OCI-LY3 (cell line): ENCODE measurements around the gene ADARB1.

ENCODE experiments used
- H2AFZ ChIP-seq: fragments of 200-600, 300-600 bp; shearing (Covaris generic); 2 replicates; pipeline ENCODE4 v1.6.0; 2014; ENCODE audit warnings: antibody characterized with exemption, low read depth, low read length
- H3K27ac ChIP-seq: fragments of 200-600, 300-600 bp; sonication (generic); 2 replicates; pipeline ENCODE4 v1.5.1; 2014; ENCODE audit warnings: mild to moderate bottlenecking, low read length, moderate library complexity, mixed read lengths
- H3K27me3 ChIP-seq: fragments of 200-600, 300-600 bp; sonication (generic); 2 replicates; pipeline ENCODE4 v1.6.1; 2014; ENCODE audit warnings: low read depth, low read length, mixed read lengths
- H3K36me3 ChIP-seq: fragments of 200-600, 300-600 bp; sonication (generic); replicated peaks from 2 replicates; pipeline ENCODE3; 2014; ENCODE audit warnings: low read depth, low read length, mixed read lengths
- H3K4me1 ChIP-seq: fragments of 300-600, 200-600 bp; sonication (generic); 2 replicates; pipeline ENCODE4 v1.6.1; 2014; ENCODE audit warnings: low read length, mixed read lengths
- H3K4me2 ChIP-seq: fragments of 200-600, 300-600 bp; sonication (generic); 2 replicates; pipeline ENCODE4 v1.6.1; 2014; ENCODE audit warnings: low read length, mixed read lengths
- H3K4me3 ChIP-seq: fragments of 300-600, 200-600 bp; sonication (generic); 2 replicates; pipeline ENCODE4 v1.5.1; 2014; ENCODE audit warnings: antibody characterized with exemption, mild to moderate bottlenecking, low read length, moderate library complexity
- H3K79me2 ChIP-seq: fragments of 300-600, 200-600 bp; shearing (Covaris generic); 2 replicates; pipeline ENCODE4 v1.6.1; 2014; ENCODE audit warnings: mild to moderate bottlenecking, low read length, mixed read lengths
- H3K9ac ChIP-seq: fragments of 300-600, 200-600 bp; shearing (Covaris generic); 2 replicates; pipeline ENCODE4 v1.6.0; 2014; ENCODE audit warnings: mild to moderate bottlenecking, low read length, moderate library complexity
- H3K9me3 ChIP-seq: fragments of 200-600, 300-600 bp; shearing (Covaris generic); 2 replicates; pipeline ENCODE4 v1.6.1; 2014; ENCODE audit warnings: low read length, mixed read lengths; ENCODE audit not compliant: insufficient read depth
- H4K20me1 ChIP-seq: fragments of 200-600, 300-600 bp; sonication (generic); 2 replicates; pipeline ENCODE4 v1.6.1; 2016; ENCODE audit warnings: low read length, mixed read lengths; ENCODE audit not compliant: insufficient read depth
- CTCF ChIP-seq: fragments of 200-600, 300-600 bp; sonication (generic); IDR thresholded peaks from 2 replicates; pipeline ENCODE4 v1.5.1; 2014; ENCODE audit warnings: antibody characterized with exemption, low read length, low read depth
- EZH2phosphoT487 ChIP-seq: fragments of 200-600 bp; shearing (Covaris generic); IDR thresholded peaks from 2 replicates; pipeline ENCODE4 v1.6.1; 2018; ENCODE audit warnings: antibody characterized with exemption, mixed run types, low read depth

ADARB1 gene

GRCh38 chr21:45162115-45162514 lies 87.7 kb downstream of the ADARB1 start:
- no peak overlapping the region for H3K27ac ChIP-seq
- H2AFZ ChIP-seq: no peak overlapping the region
- no peak overlapping the region for H3K4me2 ChIP-seq
- H3K27me3 ChIP-seq: no peaks in the 10 kb centered on the region
- H3K9me3 ChIP-seq: no peaks in the 10 kb centered on the region
- no peaks in the 10 kb centered on the region for H3K79me2 ChIP-seq
- no peak overlapping the region for H3K4me3 ChIP-seq
- no peak overlapping the region for H3K9ac ChIP-seq
- peaks cover 7% of the 10 kb centered on the region; the same call in 1 of the 2 replicates for H3K4me1 ChIP-seq
- no peak for TF ChIP-seq EZH2phosphoT487
- no peak for TF ChIP-seq CTCF
- H3K36me3 ChIP-seq: no peaks in the 10 kb centered on the region
- no peaks in the 10 kb centered on the region for H4K20me1 ChIP-seq

DNA sequence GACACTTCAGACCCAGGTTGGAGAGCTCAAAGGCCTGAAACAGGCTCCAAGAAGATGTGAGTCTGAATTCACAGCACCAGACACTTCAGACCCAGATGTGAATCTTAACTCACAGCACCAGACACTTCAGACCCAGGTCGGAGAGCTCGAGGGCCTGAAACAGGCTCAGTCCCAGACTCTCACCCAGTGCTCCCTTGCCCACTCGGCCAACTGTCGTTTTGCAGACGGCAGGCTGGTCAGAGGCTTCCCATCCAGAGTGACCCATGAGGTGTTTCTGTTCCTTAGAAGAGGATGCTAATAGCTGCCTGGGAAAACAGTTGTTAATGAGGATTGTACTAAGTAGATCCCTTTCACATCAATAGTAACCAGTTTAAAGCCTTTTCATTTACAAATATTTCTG lies 88.4 kb downstream of the ADARB1 start:
- no peak overlapping the region for H3K9ac ChIP-seq
- H3K27ac ChIP-seq: no peak overlapping the region
- H3K4me1 ChIP-seq: peaks cover 7% of the 10 kb centered on the region; the same call in 1 of the 2 replicates
- no peaks in the 10 kb centered on the region for H4K20me1 ChIP-seq
- no peaks in the 10 kb centered on the region for H3K9me3 ChIP-seq
- no peaks in the 10 kb centered on the region for H3K36me3 ChIP-seq
- no peak overlapping the region for H3K4me2 ChIP-seq
- H3K79me2 ChIP-seq: no peaks in the 10 kb centered on the region
- no peak overlapping the region for H3K4me3 ChIP-seq
- no peak for TF ChIP-seq EZH2phosphoT487
- no peak for TF ChIP-seq CTCF
- no peaks in the 10 kb centered on the region for H3K27me3 ChIP-seq
- no peak overlapping the region for H2AFZ ChIP-seq

DNA sequence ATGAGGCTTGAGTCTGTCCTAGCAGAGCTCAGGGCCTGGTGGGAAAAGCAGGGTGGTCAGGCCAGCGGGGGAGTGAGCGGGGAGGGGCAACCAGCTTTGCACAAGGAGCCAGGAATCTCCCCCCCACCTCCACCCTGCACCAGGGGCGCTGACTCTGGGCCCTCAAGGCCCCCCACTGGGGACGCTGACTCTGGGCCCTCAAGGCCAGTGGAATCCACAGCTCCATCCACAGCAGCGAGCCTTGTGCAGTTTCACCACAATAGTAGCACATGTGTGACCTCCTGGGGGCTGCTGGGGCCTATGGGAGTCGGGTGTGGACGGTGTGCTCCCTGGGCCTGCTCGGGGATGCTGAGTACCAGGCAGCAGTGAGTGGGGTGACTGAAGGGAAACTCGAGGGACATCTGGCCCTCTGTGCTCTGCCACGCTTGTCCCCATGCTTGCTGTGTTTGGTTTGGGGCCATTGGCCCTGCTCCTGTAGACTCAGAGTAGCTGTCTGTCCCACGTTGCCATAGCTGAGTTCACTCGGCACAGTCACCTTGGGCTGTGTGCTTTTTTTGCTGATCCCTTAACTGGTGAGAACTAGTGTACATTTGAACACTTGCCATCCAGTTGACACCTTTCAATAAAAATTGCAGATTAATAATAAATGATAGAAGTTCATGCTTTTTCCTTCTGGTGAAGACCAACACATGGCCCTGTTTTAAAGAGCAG lies 89.2 kb downstream of the ADARB1 start:
- H3K9me3 ChIP-seq: no peaks in the 10 kb centered on the region
- H3K9ac ChIP-seq: no peak overlapping the region
- H3K4me2 ChIP-seq: no peak overlapping the region
- H3K79me2 ChIP-seq: no peaks in the 10 kb centered on the region
- no peak overlapping the region for H3K27ac ChIP-seq
- H3K4me1 ChIP-seq: peaks cover 7% of the 10 kb centered on the region; the same call in 1 of the 2 replicates
- H3K4me3 ChIP-seq: no peak overlapping the region
- H2AFZ ChIP-seq: no peak overlapping the region
- TF ChIP-seq EZH2phosphoT487: no peak
- no peak for TF ChIP-seq CTCF
- H3K36me3 ChIP-seq: no peaks in the 10 kb centered on the region
- no peaks in the 10 kb centered on the region for H4K20me1 ChIP-seq
- H3K27me3 ChIP-seq: peaks cover 1% of the 10 kb centered on the region; the same call in 1 of the 2 replicates

GRCh38 chr21:45164124-45164511 lies 89.7 kb downstream of the ADARB1 start:
- no peaks in the 10 kb centered on the region for H4K20me1 ChIP-seq

More at GRCh38 chr21:45164124-45164511, 89.7 kb downstream of the ADARB1 start:
- TF ChIP-seq CTCF (no peak), EZH2phosphoT487 (no peak)
- Histone ChIP-seq H3K27ac (no peak overlapping the region), H3K9me3 (no peaks in the 10 kb centered on the region), H3K9ac (no peak overlapping the region), H3K36me3 (no peaks in the 10 kb centered on the region), H3K4me1 (peaks cover 2% of the 10 kb centered on the region; the same call in 1 of the 2 replicates), H2AFZ (no peak overlapping the region), H3K27me3 (peaks cover 6% of the 10 kb centered on the region; the same call in 1 of the 2 replicates), H3K4me3 (no peak overlapping the region), H3K4me2 (no peak overlapping the region), H3K79me2 (no peaks in the 10 kb centered on the region)
